ENCODE data around the gene AMMECR1. TPM values are rescaled to one million over a fixed set of nuclear protein-coding genes. Genes with fewer than 3 reads are reported as not detected.

Gene AMMECR1
- total and polyA plus RNA-seq, 10 donors, result 1.7 to 15.6 (median 9.6) TPM

GRCh38 chrX:110215411-110215810 lies 102.5 kb downstream of the AMMECR1 start:
- Histone ChIP-seq H3K9me3 (no peaks in the 10 kb centered on the region), H3K36me3 (no peaks in the 10 kb centered on the region), H3K4me1 (no peaks in the 10 kb centered on the region), H3K27ac (no peak overlapping the region), H3K4me3 (no peak overlapping the region), H3K27me3 (replicated peaks in 1 of 7) (no peaks in the 10 kb centered on the region)
- DNase-seq, result no peak
- intact Hi-C loops (cut with DNase I; ENCODE audit: low total_unique reads), result no loop called here
- TF ChIP-seq CTCF (IDR thresholded peaks at IDR 0.05 in 8 of 11, conservative IDR thresholded peaks at IDR 0.05 in 3 of 11), result no peak
- TF ChIP-seq POLR2AphosphoS5 (IDR thresholded peaks at IDR 0.05), result no peak
- TF ChIP-seq POLR2A (IDR thresholded peaks at IDR 0.05), result no peak
- WGBS, 5 donors, result 66 to 100% (median 88%) methylated on average over 1 of the region's 1 CpG

GRCh38 chrX:110214684-110215083 lies 103.2 kb downstream of the AMMECR1 start:
- intact Hi-C loops (cut with DNase I; ENCODE audit: low total_unique reads), result no loop called here
- Histone ChIP-seq H3K36me3 (no peaks in the 10 kb centered on the region), H3K27me3 (replicated peaks in 1 of 7) (no peaks in the 10 kb centered on the region), H3K4me3 (no peak overlapping the region), H3K27ac (no peak overlapping the region), H3K9me3 (no peaks in the 10 kb centered on the region), H3K4me1 (no peaks in the 10 kb centered on the region)
- WGBS, 5 donors, result 68 to 88% (median 75%) methylated on average over 1 of the region's 1 CpG
- TF ChIP-seq POLR2A (IDR thresholded peaks at IDR 0.05) (no peak), CTCF (IDR thresholded peaks at IDR 0.05 in 8 of 11, conservative IDR thresholded peaks at IDR 0.05 in 3 of 11) (no peak), POLR2AphosphoS5 (IDR thresholded peaks at IDR 0.05) (no peak)
- no peak for DNase-seq

- Histone ChIP-seq H3K9me3 (no peaks in the 10 kb centered on the region), H3K36me3 (no peaks in the 10 kb centered on the region), H3K27me3 (replicated peaks in 1 of 7) (no peaks in the 10 kb centered on the region), H3K4me3 (no peak overlapping the region), H3K4me1 (no peaks in the 10 kb centered on the region), H3K27ac (no peak overlapping the region)
- no peak for DNase-seq
- WGBS, 5 donors, result 78 to 100% (median 100%) methylated on average over 1 of the region's 1 CpG
- intact Hi-C loops (cut with DNase I; ENCODE audit: low total_unique reads), result no loop called here
- TF ChIP-seq POLR2A (IDR thresholded peaks at IDR 0.05) (no peak), CTCF (IDR thresholded peaks at IDR 0.05 in 8 of 11, conservative IDR thresholded peaks at IDR 0.05 in 3 of 11) (no peak)
Observed at GRCh38 chrX:110213183-110213582, 104.7 kb downstream of the AMMECR1 start.

GRCh38 chrX:110212299-110212698 lies 105.6 kb downstream of the AMMECR1 start:
- H3K36me3 ChIP-seq, result no peaks in the 10 kb centered on the region
- TF ChIP-seq POLR2A (IDR thresholded peaks at IDR 0.05), result no peak
- no peak for TF ChIP-seq POLR2AphosphoS5 (IDR thresholded peaks at IDR 0.05)
- no peak for TF ChIP-seq CTCF (IDR thresholded peaks at IDR 0.05 in 8 of 11, conservative IDR thresholded peaks at IDR 0.05 in 3 of 11)
- no peak overlapping the region for H3K4me3 ChIP-seq
- H3K9me3 ChIP-seq, result no peaks in the 10 kb centered on the region
- no peak overlapping the region for H3K27ac ChIP-seq
- intact Hi-C loops (cut with DNase I; ENCODE audit: low total_unique reads), result no loop called here
- DNase-seq, result no peak
- WGBS, 5 donors, result 74 to 96% (median 87%) methylated on average over 3 of the region's 3 CpGs
- no peaks in the 10 kb centered on the region for H3K4me1 ChIP-seq
- H3K27me3 ChIP-seq (replicated peaks in 1 of 7), result no peaks in the 10 kb centered on the region
